Epithelial cell of alveolus of lung (primary cell): ENCODE data around the gene TIGD7. TPM values are rescaled to one million over a fixed set of nuclear protein-coding genes. Genes with fewer than 3 reads are reported as not detected.

Source experiments
- total RNA-seq: library from RNA; depleted of rRNA; stranded (reverse); fragments of >200 nt; gene quantifications from 2 replicates; pipeline ENCODE4 v1.2.1, GENCODE V29; 2015

Gene TIGD7, protein sequence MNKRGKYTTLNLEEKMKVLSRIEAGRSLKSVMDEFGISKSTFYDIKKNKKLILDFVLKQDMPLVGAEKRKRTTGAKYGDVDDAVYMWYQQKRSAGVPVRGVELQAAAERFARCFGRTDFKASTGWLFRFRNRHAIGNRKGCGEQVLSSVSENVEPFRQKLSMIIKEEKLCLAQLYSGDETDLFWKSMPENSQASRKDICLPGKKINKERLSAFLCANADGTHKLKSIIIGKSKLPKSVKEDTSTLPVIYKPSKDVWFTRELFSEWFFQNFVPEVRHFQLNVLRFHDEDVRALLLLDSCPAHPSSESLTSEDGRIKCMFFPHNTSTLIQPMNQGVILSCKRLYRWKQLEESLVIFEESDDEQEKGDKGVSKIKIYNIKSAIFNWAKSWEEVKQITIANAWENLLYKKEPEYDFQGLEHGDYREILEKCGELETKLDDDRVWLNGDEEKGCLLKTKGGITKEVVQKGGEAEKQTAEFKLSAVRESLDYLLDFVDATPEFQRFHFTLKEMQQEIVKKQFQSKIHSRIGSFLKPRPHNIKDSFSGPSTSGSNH
- 2.5 and 8.1 TPM in 2 replicates for total RNA-seq

DNA sequence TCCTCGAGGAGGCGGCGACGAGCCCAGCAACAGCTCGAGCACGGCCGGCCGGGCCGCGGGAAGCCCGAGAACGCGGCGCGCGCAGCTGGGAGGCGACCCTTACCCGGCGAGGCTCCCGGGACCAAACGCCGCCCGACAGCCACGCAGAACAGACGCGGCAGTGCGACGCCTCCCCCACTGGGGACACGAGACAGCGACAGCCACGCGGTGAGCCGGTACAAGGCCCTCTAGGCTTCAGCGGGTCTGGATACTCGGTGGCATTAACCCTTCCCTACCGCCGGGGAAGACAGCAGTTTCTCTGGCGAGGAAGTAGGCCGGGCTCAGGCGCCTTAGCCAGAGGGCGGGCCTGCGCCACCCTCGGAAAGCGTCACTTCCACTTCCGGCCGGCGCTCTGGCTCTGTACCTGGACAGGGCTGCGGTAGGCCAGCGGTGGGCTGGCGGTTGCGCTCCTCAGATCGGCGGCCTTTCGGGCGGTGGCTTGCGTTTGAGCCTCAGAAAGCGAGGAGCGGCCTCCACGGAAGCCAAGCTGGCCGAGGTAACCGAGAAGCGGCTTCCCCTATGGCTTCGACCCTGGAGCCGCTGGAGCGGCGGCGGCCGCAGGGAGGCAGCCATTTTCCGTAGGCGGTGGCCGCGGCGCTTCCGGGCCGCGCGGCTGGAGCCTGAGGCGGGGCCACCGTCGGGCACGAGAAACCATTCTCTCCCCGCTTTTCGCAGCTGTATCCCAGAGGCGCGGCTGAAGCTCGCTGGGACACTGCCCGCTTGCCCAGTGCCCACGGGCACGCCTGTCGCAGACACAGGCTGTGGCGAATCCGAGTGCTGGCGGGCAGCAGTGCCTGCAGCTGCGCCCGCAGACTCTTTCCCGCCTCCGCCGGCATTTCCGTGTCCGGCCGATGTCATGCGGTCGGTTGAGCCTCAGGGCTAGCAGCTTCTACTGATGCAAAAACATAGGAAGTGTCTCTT lies at the start of gene TIGD7, which contains the start of gene ZNF75A:
Gene TIGD7, minus strand, starts transcription at position 322 of the 960 bp plus-strand sequence. CDS start 4,816 bp downstream, outside the sequence.
Gene ZNF75A, plus strand, starts transcription at position 389 of the 960 bp plus-strand sequence. CDS start 2,932 bp downstream, outside the sequence.

DNA sequence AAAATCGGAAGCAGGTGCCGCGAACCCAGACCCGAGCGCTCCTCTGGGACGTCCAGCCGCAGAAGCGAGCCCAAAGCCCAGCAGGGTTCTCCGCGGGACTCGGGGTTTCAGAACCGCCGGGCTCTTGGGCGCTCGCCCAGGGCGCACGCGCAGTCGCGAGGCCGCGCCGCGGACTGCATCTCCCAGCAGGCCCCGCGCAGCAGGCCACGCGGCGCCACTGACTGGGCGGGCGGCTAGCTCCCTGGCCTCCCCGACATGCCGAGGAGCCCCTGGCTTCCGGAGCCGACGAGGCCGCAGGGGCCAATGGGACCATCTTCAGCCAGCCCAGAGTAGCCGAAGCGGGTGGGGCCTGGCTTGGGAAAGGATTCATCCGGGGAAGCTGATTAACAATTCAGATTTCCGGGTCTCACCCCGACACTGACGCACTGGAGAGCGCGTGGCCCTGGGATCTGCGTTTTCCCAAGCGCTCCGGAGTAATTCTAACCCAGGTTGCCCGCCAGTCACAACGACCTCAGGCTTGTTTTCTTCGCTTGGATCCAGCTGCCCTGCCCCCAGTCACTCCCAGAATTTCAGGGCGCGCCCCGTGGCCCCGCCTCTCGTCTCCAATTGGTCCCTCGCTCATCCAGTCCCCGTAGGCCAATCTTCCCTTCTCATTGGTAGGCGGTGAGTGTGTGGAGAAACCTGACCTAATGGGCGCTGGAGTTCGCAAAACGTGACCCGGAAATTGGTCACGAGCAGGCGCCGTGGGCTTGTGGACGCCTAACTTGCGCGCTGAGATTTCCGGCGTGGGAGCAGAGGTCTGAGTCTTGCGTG lies 22.3 kb downstream of the TIGD7 start, which contains the start of gene ZNF263:
Gene ZNF263, plus strand, starts transcription at position 762 of the 813 bp plus-strand sequence. CDS start 328 bp downstream, outside the sequence.

DNA sequence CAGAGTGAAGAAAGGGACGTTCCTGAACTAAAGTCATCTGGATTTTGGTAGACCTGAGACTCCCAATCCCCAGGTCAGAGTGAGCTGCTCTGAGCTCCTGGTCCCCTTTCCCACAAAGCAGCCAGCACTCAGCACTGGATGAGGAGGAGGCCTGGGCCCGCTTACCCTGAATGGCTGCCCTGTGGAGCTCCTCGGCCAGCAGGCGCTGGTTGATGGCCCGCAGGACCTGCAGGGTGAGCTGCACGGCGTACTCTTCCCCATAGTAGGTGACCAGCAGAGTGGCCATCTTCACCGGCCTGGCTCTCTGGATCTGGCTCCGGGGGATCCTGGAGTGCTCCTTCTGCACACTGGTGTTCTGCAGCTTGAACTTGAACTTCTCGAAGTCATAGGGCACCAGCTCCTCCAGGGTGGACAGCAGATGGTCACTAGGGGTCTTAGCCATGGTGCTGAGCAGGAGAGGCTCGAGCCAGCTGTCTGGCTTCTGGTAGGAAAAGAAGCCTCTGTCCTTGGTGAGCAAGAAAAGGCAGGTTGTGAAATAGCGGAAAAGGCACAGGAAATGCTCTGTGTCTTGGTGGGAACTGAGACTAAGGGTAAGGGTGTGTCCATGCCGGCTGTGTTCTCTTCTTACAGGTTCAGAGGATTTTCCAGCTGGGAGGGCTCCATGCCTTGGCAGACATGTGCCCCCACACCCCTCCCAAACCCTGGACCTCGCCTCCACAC lies 48.9 kb downstream of the TIGD7 start, which contains the start of gene MEFV:
Gene MEFV, minus strand, starts transcription at position 488 of the 720 bp plus-strand sequence. Its CDS starts 46 bp downstream, at position 442.

Other genes with a start within 250 kb of the TIGD7 start
- gene IL32, start 239.8 kb downstream of the TIGD7 start, total RNA-seq = 5.3 and 123 TPM in 2 replicates
- gene ZSCAN10, start 206.1 kb downstream of the TIGD7 start, total RNA-seq = not detected in 2 replicates
- 9.6 and 18.7 TPM in 2 replicates for gene ZNF205, start 192.8 kb downstream of the TIGD7 start, total RNA-seq
- gene ZNF213, start 170.4 kb downstream of the TIGD7 start, total RNA-seq = 7.2 and 12.7 TPM in 2 replicates
- not detected in 2 replicates for gene OR1F1, start 117.2 kb downstream of the TIGD7 start, total RNA-seq
- 4.4 and 12.1 TPM in 2 replicates for gene ZNF200, start 70.3 kb downstream of the TIGD7 start, total RNA-seq
- not detected in 2 replicates for gene MEFV, start 48.8 kb downstream of the TIGD7 start, total RNA-seq
- 34.6 and 49.3 TPM in 2 replicates for gene ZNF263, start 21.9 kb downstream of the TIGD7 start, total RNA-seq
- gene ZNF75A, start 67 bp upstream of the TIGD7 start, total RNA-seq = 8.1 and 26.1 TPM in 2 replicates
- gene OR2C1, start 50.5 kb upstream of the TIGD7 start, total RNA-seq = not detected in 2 replicates
- 7.5 and 17.1 TPM in 2 replicates for gene ZSCAN32, start 95.6 kb upstream of the TIGD7 start, total RNA-seq
- 7.1 and 12.5 TPM in 2 replicates for gene ZNF174, start 95.8 kb upstream of the TIGD7 start, total RNA-seq
- gene ZNF597, start 138.1 kb upstream of the TIGD7 start, total RNA-seq = 1.5 and 1.9 TPM in 2 replicates
- 17.1 and 37.0 TPM in 2 replicates for gene NAA60, start 138.2 kb upstream of the TIGD7 start, total RNA-seq
- gene C16orf90, start 190.1 kb upstream of the TIGD7 start, total RNA-seq = not detected in 2 replicates
- gene CLUAP1, start 195.6 kb upstream of the TIGD7 start, total RNA-seq = 12.3 and 27.1 TPM in 2 replicates